ENCODE results near the gene GJB4.

GJB4 gene

DNA sequence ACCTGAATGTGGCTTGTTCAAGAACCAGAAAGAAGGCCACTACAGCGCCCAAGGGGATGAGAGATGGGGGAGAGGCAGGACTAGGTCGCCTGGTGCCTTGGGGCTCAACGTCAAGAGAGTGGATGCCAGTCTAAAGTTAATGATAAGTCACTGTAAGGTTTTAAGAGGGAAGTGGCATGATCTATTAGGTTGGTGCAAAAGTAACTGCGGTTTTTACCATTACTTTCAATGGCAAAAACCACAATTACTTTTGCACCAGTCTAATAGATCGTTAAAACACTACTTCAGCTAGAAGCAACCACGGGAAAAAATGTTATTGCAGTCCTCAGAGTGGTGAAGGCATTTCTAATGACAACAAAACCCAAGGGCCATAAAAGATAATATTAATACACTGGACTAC lies 18.8 kb downstream of the GJB4 start:
- DNase-seq (ENCODE audit: low read depth) = no peak

DNA sequence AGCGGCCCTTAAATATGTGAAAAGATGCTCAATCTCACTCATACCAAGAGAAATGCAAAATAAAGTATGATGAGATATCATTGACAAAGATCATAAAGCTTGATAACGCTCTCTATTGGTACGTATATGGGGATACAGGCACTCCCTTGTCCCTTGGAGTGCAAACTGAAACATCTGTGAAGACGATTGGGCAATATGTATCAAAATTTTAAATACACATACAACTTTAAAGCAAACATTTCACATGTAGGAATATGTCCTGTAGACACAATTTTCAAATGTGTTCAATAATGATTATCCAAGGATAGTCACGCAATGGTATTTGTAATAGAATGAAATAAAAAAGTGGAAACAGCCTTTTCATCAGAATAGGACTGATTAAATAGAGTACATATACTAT lies 19.5 kb downstream of the GJB4 start:
- DNase-seq (ENCODE audit: low read depth) = no peak

DNA sequence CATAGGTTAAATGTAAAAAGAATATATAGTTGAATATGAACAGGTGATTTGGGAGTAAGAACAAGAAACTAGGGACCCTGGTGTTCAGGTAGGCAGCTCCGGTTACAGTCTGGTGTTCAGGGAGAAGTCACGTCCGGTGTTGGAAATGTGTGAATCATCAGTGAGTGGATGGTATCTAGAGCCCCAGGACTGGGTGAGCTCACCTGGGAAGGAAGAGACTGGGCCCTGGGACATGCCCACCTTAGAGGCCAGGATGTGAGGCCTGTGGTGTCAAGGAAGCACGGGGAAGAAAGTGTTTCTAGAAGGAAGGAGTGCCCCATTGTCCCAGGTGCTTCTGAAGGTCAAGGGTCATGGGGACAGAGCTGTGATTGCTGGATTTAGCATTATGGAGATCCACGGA lies 20.0 kb downstream of the GJB4 start:
- no peak for DNase-seq (ENCODE audit: low read depth)

DNA sequence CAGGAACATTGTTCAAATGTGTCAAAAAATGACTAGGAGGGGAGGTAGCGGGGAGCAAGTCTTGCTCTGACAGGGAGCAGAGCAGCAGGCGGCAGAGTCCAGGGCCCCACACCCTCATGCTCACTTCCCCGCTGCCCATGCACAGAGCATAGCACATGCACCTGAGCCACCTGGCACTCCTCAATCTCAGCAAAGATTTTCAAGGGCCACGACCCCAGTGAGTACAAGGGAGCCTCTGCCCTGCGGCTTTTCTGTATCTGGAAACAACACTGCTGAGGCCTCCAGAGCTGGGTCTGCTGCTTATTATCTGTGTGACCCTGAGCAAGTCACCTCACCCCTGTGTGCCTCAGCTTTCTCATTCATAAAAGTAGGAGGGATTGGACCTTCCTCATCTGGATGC lies 20.4 kb downstream of the GJB4 start:
- DNase-seq (ENCODE audit: low read depth) = no peak

DNA sequence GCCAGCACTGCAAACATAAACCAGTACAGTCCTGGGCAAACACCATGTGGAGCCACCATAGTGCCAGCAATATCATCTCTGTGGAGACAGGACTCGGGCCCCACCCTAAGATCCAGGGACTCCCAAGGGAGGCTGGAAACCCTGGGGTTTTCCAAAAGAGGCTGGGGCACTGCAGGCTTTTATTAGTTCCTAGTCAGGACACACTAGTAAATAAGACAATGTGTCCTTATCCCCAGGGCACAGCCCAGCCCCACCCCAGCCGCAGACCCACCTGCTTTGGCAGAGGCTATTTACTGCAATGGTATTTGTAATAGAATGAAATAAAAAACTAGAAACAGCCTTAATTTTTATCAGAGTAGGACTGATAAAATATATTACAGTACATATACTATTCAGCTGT lies 21.0 kb downstream of the GJB4 start:
- no peak for DNase-seq (ENCODE audit: low read depth)

DNA sequence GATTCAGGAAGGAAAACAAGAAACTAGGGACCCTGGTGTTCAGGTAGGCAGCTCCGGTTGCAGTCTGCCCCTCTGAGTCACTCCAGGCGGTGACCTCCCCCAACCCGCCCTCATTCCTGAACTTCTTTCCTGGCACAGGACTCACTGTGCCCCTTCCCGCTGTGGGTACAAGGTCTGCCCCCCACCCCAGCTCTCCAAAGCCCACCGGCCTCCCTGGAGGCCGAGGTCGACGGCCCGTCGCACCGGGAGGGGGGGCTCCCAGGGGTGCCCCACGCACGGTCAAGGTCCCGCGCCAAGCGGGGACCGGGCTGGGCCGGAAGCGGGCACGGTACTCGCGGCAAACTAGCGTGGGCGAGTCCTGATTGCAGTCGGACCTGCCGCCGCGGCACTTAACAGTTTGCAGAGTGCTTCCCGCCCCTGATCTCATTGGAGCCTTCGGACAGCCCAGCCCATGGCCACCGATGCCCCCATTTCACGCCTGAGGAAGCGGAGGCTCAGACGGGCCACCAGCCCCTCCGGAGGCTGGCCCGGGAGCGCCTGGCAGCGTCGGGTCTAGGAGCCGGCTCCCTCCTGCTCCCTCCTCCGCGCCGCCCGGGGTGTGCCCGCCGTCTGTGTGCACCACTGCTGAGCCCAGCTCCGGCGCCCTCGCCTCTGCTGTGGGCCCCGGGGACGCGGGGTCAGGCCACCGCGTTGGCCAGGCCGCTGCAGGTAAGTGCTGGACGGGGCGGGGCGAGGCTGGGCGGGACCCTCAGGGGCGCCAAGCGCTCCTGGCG lies 21.7 kb downstream of the GJB4 start, which contains the start of gene GJB3:
GJB3 (plus strand) TSS at position 144 of the 773 bp plus-strand sequence. CDS start 3,549 bp downstream, outside the sequence.
- no peak for DNase-seq (ENCODE audit: low read depth)

DNA sequence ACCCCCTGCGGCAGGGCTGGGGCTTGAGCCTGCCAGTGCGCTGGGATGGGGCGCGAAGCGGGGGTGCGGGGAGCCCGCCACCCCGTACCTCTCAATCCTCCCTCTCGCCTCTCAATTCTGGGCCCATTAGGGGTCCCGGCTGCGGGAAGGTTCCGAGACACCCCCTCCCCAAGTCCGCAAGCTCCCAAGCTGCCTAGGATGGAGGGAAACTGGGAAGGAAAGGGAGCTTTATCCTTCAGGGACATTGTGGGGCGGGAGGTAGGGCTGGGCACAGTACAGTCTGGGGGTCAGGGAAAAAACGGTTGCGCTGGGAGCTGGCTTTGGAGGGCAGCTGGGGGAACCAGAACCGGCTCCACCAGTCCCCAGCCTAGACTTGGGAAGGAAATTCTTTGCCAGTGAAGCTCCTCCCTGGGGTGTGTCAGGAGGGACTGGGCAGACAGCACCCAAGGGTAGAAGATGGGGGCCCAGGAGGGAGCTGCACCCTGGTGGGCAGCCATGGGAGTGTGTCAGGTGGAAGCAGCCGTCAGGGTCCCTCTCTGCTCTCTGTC lies 22.4 kb downstream of the GJB4 start:
- no peak for DNase-seq (ENCODE audit: low read depth)

DNA sequence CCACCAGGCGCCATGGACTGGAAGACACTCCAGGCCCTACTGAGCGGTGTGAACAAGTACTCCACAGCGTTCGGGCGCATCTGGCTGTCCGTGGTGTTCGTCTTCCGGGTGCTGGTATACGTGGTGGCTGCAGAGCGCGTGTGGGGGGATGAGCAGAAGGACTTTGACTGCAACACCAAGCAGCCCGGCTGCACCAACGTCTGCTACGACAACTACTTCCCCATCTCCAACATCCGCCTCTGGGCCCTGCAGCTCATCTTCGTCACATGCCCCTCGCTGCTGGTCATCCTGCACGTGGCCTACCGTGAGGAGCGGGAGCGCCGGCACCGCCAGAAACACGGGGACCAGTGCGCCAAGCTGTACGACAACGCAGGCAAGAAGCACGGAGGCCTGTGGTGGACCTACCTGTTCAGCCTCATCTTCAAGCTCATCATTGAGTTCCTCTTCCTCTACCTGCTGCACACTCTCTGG lies 25.2 kb downstream of the GJB4 start:
- no peak for DNase-seq (ENCODE audit: low read depth)

DNA sequence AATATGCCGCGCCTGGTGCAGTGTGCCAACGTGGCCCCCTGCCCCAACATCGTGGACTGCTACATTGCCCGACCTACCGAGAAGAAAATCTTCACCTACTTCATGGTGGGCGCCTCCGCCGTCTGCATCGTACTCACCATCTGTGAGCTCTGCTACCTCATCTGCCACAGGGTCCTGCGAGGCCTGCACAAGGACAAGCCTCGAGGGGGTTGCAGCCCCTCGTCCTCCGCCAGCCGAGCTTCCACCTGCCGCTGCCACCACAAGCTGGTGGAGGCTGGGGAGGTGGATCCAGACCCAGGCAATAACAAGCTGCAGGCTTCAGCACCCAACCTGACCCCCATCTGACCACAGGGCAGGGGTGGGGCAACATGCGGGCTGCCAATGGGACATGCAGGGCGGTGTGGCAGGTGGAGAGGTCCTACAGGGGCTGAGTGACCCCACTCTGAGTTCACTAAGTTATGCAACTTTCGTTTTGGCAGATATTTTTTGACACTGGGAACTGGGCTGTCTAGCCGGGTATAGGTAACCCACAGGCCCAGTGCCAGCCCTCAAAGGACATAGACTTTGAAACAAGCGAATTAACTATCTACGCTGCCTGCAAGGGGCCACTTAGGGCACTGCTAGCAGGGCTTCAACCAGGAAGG lies 25.8 kb downstream of the GJB4 start:
- no peak for DNase-seq (ENCODE audit: low read depth)

DNA sequence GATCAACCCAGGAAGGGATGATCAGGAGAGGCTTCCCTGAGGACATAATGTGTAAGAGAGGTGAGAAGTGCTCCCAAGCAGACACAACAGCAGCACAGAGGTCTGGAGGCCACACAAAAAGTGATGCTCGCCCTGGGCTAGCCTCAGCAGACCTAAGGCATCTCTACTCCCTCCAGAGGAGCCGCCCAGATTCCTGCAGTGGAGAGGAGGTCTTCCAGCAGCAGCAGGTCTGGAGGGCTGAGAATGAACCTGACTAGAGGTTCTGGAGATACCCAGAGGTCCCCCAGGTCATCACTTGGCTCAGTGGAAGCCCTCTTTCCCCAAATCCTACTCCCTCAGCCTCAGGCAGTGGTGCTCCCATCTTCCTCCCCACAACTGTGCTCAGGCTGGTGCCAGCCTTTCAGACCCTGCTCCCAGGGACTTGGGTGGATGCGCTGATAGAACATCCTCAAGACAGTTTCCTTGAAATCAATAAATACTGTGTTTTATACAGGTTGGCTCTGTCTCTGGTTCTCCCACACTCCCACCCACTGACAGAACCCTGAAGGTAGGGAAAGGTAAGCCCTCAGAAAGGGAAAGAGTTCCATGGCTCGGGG lies 26.4 kb downstream of the GJB4 start:
- DNase-seq (ENCODE audit: low read depth) = no peak

DNA sequence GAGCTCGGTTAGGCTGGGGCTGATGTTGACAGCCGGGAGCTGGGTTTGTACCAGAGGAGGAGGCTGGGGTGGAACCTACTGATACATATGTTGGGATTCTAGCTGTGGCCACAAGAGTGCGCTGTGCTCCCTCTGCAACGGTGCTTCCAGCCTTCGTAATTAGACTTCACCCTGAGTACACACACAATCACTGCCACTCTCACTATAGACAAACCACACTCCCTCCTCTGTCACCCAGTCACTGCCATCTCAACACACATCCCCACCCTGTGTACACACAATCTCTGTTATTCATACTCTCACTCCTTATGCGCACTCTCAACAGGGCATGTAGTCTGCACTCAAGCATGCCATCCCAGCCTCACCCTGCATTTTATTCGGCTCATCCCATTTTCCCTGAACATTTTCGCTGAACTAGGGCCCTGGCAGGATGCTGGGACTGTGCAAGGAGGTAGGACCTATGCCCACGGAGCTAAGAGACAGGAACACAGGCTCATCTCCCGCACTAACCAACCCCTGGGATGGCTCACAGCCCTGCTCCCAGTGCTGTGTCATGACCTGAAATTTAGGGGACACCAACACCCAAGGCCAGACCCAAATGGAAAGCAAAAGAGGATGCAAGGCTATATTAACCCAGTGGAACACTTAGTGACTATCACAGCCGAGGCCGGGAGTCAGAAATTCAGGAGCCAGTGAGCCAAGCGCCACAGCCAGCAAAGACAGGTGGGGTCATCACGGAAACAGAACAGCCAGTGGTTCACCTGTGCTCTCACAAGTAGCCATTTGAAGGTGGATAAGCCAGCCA lies 27.2 kb downstream of the GJB4 start:
- peak; percentile 49 for DNase-seq (ENCODE audit: low read depth)

DNA sequence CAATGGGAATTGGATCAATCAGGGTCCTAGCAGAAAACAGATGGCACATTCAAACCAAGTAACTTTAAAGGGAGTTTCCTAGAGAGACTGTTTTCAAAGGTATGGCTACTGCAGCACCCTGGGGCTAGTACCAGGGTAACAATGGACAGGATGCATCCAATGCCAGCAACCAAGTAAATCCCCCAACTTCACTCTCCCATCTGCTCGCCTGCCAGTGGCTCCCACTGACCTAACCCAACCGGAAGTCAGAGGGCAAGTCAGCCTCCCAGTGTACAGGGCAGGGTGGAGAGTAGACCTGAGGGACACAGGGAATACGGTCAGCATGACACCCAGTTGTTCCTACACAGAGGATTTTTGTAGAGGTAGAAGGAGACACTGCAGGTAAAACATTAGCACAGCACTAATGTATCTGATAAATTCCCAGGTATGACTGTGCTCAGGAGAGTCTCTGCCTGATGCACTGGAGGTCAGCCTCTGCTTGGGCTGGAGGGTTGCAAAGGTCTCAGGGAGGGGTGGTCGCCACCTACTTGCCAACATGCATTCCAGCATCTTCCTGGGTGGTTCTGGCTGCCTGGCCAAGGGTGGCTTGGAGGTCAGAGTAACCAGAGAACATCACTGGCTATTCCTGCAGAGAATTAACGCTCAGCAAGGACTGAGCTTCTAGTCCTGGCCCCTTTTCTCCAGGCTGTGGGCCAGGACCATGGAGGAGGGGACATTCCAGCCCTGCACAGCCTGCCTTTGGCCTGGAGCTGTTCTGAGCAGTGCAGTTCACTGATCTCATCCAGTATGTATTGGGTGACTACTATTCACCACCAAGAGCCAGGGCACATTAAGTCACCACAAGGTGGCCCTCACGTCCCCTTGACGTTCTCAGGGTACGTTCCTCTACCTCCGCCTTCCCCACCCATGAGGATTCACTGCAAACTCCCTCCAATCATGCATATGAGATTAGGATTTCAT lies 28.2 kb downstream of the GJB4 start:
- DNase-seq (ENCODE audit: low read depth) = no peak

DNA sequence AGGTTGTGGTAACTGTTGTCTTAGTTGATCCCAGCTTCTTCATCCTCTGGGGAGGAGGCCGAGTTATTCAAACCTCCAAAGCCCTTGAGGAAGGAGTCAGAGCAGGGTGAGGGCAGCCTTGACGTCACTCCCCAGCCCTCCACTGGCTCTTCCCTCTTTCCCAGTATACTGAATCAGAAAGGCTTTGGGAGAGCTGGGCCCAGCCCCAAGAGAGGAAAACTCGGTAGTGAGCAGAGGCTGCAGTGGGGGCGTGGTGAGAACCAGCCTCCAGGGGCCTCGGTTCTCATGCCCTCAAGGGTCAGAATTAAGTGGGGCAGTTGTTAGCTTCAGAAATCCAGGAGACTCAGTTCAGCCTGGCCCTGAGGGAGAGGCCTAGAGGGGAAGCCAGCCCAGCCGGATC lies 31.4 kb downstream of the GJB4 start:
- DNase-seq (ENCODE audit: low read depth) = no peak

DNA sequence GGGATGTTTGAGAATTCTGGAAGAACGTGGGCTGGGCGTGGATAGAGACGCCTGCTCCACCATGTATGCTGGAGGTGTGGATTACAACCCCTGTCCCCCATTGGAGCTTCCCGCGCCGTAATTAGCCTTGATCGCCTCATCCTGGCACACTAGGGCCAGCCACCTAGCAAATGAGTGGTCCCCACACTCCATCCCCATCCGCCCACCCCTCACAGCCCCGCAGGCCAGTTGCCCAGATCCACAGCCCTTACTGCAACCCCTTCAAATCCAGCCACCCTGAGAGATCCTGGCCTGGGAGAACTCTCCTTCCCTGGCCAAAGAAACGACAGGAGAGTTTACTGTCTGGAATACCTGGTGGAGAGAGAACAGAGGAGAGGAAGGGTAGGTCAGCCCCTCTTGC lies 32.9 kb downstream of the GJB4 start:
- DNase-seq (ENCODE audit: low read depth) = no peak

DNA sequence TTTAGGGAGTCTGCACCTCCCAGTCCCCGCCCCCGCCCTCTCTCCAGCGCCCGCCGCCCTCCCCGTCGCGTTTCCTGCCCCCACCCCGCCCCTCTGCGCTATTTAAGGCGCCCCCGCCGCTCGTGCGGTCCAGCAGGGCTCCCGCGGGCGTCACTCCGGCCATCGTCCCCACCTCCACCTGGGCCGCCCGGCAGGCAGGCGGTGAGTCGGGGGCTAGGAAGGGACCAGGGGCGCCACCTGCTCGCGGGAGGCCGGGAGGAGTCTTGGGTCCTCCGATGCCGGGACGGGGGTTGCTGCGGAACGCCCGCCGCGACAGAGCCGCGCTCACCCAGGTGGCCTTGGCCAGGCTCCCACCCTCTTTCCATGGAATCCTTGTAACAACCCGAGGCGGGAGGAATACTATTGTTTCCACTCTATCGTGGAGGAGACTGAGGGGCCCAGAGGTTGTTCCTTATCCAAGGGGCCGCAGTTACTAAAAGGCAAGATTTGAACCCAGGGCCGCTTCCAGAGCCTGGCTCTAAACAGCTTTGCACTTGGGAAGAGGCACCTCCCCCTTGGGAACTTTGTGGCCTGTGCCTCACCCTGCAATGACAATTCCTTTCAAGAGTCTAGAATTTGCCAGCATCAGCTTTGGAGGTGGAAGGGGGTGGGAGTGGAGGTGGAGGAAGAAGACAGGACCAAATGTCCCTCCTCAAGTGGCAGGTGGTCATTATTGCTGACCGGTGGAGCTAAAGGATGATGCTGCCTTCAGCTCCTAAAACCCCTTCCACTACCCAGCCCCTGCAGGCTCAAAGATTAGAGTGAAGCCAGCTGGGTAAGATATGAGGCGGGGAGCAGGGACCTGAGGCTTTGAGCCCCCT lies 33.6 kb downstream of the GJB4 start, which contains the start of gene GJA4:
GJA4 (plus strand) TSS at position 132 of the 860 bp plus-strand sequence. CDS start 1,215 bp downstream, outside the sequence.
- DNase-seq (ENCODE audit: low read depth) = no peak

DNA sequence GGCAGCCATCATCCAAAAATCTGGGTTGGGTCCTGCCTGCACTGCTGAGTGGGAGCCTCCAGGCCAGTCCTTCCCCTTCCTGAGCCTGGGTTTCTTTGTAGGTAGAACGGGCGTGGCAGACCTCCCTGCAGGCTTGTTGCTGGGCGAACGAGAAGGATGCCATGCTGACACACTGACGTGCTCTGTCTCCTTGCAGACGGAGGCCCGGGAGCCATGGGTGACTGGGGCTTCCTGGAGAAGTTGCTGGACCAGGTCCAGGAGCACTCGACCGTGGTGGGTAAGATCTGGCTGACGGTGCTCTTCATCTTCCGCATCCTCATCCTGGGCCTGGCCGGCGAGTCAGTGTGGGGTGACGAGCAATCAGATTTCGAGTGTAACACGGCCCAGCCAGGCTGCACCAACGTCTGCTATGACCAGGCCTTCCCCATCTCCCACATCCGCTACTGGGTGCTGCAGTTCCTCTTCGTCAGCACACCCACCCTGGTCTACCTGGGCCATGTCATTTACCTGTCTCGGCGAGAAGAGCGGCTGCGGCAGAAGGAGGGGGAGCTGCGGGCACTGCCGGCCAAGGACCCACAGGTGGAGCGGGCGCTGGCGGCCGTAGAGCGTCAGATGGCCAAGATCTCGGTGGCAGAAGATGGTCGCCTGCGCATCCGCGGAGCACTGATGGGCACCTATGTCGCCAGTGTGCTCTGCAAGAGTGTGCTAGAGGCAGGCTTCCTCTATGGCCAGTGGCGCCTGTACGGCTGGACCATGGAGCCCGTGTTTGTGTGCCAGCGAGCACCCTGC lies 34.7 kb downstream of the GJB4 start:
- no peak for DNase-seq (ENCODE audit: low read depth)

DNA sequence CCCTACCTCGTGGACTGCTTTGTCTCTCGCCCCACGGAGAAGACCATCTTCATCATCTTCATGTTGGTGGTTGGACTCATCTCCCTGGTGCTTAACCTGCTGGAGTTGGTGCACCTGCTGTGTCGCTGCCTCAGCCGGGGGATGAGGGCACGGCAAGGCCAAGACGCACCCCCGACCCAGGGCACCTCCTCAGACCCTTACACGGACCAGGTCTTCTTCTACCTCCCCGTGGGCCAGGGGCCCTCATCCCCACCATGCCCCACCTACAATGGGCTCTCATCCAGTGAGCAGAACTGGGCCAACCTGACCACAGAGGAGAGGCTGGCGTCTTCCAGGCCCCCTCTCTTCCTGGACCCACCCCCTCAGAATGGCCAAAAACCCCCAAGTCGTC lies 35.2 kb downstream of the GJB4 start:
- no peak for DNase-seq (ENCODE audit: low read depth)

DNA sequence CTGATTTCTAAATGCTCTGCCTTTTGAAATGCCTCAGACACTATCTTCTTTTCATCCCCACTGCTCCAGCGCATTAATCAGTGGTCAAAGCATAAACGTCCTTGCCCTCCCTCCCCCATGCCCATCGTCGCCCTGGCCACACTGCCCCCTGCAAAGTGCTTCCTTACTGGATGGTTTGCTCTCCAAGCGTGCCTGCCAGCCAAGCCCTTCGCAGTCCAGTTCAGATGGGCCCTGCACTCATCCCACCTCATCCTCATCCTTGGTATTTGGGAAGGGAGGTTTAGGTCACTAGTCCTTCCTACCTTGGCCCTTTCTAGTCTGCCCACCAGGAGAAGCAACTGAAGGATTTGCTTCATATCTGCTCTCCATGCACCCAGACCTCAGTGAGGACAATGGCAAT lies 36.4 kb downstream of the GJB4 start:
- no peak for DNase-seq (ENCODE audit: low read depth)

DNA sequence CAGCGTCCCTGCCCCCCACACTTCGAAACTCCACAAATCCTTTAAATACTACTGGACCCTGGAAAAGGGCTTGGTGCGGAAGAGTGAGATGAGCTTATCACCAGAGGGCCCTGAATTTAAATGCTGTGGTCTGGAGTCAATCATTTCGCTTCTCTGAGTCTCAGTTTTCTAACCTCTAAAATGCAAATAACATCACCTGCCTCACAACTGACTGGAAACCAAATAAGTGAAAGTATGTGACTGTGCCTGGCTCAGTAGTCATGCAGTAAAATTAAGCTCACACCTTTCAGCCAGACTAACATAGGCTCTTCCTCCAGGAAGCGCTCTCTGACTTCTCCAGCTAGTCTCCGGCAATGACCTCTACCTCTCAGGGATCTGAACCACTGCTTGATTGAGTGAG lies 37.5 kb downstream of the GJB4 start:
- no peak for DNase-seq (ENCODE audit: low read depth)
